Body of pancreas (tissue), 4 donors: ENCODE data around the gene LRRFIP2. TPM values are rescaled to one million over a fixed set of nuclear protein-coding genes. Genes with fewer than 3 reads are reported as not detected.

Experiments
- ATAC-seq: fragments of 150-250 bp; one replicate; pipeline ENCODE4 v1.9.1; 2016
- DNase-seq, 4 donors: peaks; one replicate each; pipeline ENCODE4 v3.0.0-alpha.2; 2019
- H3K27ac ChIP-seq, 4 donors: fragments of 200-600 bp; sonication (generic); 1 replicate in 3 of 4; 2 replicates in 1 of 4; pipeline versions ENCODE4 v1.5.1 to v1.6.1; 2016 to 2019; ENCODE audit warnings: mild to moderate bottlenecking in 1 of 4, mixed read lengths in 1 of 4, moderate library complexity in 1 of 4
- H3K27me3 ChIP-seq, 2 donors: fragments of 200-600 bp; sonication (generic); one replicate each; pipeline ENCODE4 v1.6.0; 2016; ENCODE audit warnings: mild to moderate bottlenecking in 1 of 2
- H3K36me3 ChIP-seq, 2 donors: fragments of 200-600 bp; sonication (generic); replicated peaks in 1 of 2; 2 replicates each; pipeline ENCODE4 v1.5.1; 2016; ENCODE audit warnings: low read depth in 2 of 2; ENCODE audit not compliant: insufficient read depth in 1 of 2
- H3K4me1 ChIP-seq: fragments of 200-600 bp; sonication (generic); one replicate; pipeline ENCODE4 v1.6.0; 2016
- H3K4me3 ChIP-seq, 2 donors: fragments of 200-600 bp; sonication (generic); 1 replicate in 1 of 2; 2 replicates in 1 of 2; pipeline ENCODE4 v1.5.1; 2016 to 2019
- H3K9me3 ChIP-seq, 3 donors: fragments of 200-600 bp; sonication (generic); 1 replicate in 2 of 3; 2 replicates in 1 of 3; pipeline ENCODE4 v1.5.1; 2016
- CTCF ChIP-seq, 7 experiments: fragments of 450-650 bp in 4 of 7; fragments of 200-600 bp in 3 of 7; sonication (generic) in 3 of 7; IDR thresholded peaks; one replicate each; pipeline ENCODE4 v1.5.1; 2016 to 2019; ENCODE audit warnings: antibody characterized with exemption in 7 of 7
- POLR2A ChIP-seq, 3 donors: fragments of 450-650 bp; IDR thresholded peaks; one replicate each; pipeline ENCODE4 v1.6.1; 2016; ENCODE audit warnings: antibody characterized with exemption in 3 of 3, mild to moderate bottlenecking in 2 of 3
- WGBS, 2 donors: methylation state at CpG; one replicate each; pipeline ENCODE4 v1.1.5; 2017; 5-methylcytosine and 5-hydroxymethylcytosine counted together
- intact Hi-C: fragments of 100-400 bp; cut with DNase I; formaldehyde crosslinking; loops from one replicate; pipeline ENCODE4 v1.15.1; 2023
- total RNA-seq, 2 donors: library from RNA; depleted of rRNA; stranded (reverse); fragments of >200 nt; gene quantifications; one replicate each; pipeline ENCODE4 v1.1.0, GENCODE V29; 2016

The LRRFIP2 gene
- total RNA-seq, 2 donors from 2014 or later = 23.4 to 56.6 TPM

GRCh38 chr3:37094636-37095035, 79.7 kb downstream of the LRRFIP2 start:
- WGBS, 2 donors = 72 to 80% methylated on average over 3 of the region's 3 CpGs
- peaks cover 0 to 10% of the 10 kb centered on the region in 2 donors for H3K36me3 ChIP-seq
- H3K4me1 ChIP-seq = peaks cover 18% of the 10 kb centered on the region
- H3K4me3 ChIP-seq = no peak overlapping the region
- no peaks in the 10 kb centered on the region for H3K27me3 ChIP-seq
- TF ChIP-seq POLR2A (IDR thresholded peaks at IDR 0.05) = no peak
- no peak for TF ChIP-seq CTCF (IDR thresholded peaks at IDR 0.05)
- H3K27ac ChIP-seq = no peak overlapping the region
- intact Hi-C loops = no loop called here
- ATAC-seq (no peak), DNase-seq (no peak)
- no peaks in the 10 kb centered on the region for H3K9me3 ChIP-seq

GRCh38 chr3:37093481-37093880, 80.9 kb downstream of the LRRFIP2 start:
- no peak for DNase-seq
- Histone ChIP-seq H3K27me3 (no peaks in the 10 kb centered on the region), H3K4me1 (peaks cover 18% of the 10 kb centered on the region), H3K4me3 (no peak overlapping the region), H3K36me3 (peaks cover 0 to 11% of the 10 kb centered on the region in 2 donors), H3K9me3 (no peaks in the 10 kb centered on the region), H3K27ac (no peak overlapping the region)
- no peak for ATAC-seq
- intact Hi-C loops = no loop called here
- TF ChIP-seq POLR2A (IDR thresholded peaks at IDR 0.05) (no peak), CTCF (IDR thresholded peaks at IDR 0.05) (no peak)
- WGBS, 2 donors = 92 to 98% methylated on average over 2 of the region's 2 CpGs

- TF ChIP-seq CTCF (IDR thresholded peaks at IDR 0.05) (no peak), POLR2A (IDR thresholded peaks at IDR 0.05) (no peak)
- intact Hi-C loops = no loop called here
- peaks cover 0 to 11% of the 10 kb centered on the region in 2 donors for H3K36me3 ChIP-seq
Measured at GRCh38 chr3:37092484-37092883, 81.9 kb downstream of the LRRFIP2 start.

GRCh38 chr3:37087870-37088269, 86.5 kb downstream of the LRRFIP2 start:
- no peaks in the 10 kb centered on the region for H3K4me1 ChIP-seq
- intact Hi-C loops = no loop called here
- no peak for ATAC-seq
- no peak for DNase-seq
- no peaks in the 10 kb centered on the region for H3K27me3 ChIP-seq
- H3K9me3 ChIP-seq = no peaks in the 10 kb centered on the region
- no peak overlapping the region for H3K4me3 ChIP-seq
- peaks cover 0 to 10% of the 10 kb centered on the region in 2 donors for H3K36me3 ChIP-seq
- no peak for TF ChIP-seq CTCF (IDR thresholded peaks at IDR 0.05)
- no peak for TF ChIP-seq POLR2A (IDR thresholded peaks at IDR 0.05)
- 97 to 100% methylated on average over 2 of the region's 2 CpGs for WGBS, 2 donors
- no peak overlapping the region for H3K27ac ChIP-seq

More at GRCh38 chr3:37092484-37092883, 81.9 kb downstream of the LRRFIP2 start:
- ATAC-seq (no peak), DNase-seq (no peak)
- H3K4me1 ChIP-seq = peaks cover 13% of the 10 kb centered on the region
- WGBS, 2 donors = 94 to 100% methylated on average over 3 of the region's 3 CpGs
- H3K27ac ChIP-seq = no peak overlapping the region
- H3K27me3 ChIP-seq = no peaks in the 10 kb centered on the region
- no peaks in the 10 kb centered on the region for H3K9me3 ChIP-seq
- no peak overlapping the region for H3K4me3 ChIP-seq

- no peak for ATAC-seq
- DNase-seq = no peak
- 87 to 95% methylated on average over 6 of the region's 6 CpGs for WGBS, 2 donors
- H3K27me3 ChIP-seq = no peaks in the 10 kb centered on the region
- intact Hi-C loops = no loop called here
- H3K4me3 ChIP-seq = no peak overlapping the region
- H3K4me1 ChIP-seq = peaks cover 4% of the 10 kb centered on the region
- no peaks in the 10 kb centered on the region for H3K9me3 ChIP-seq
- TF ChIP-seq POLR2A (IDR thresholded peaks at IDR 0.05) (no peak), CTCF (IDR thresholded peaks at IDR 0.05) (no peak)
- no peak overlapping the region for H3K27ac ChIP-seq
- H3K36me3 ChIP-seq = peaks cover 0 to 10% of the 10 kb centered on the region in 2 donors
Measured at GRCh38 chr3:37086918-37087317, 87.5 kb downstream of the LRRFIP2 start.
